ENCODE data around the gene IL17D.

Gene IL17D

GRCh38 chr13:20704459-20705069 lies 1.1 kb downstream of the IL17D start:
- no peaks in the 10 kb centered on the region for H3K27me3 ChIP-seq (replicated peaks; ENCODE audit: control insufficient read depth, insufficient read depth, low read length)
- TF ChIP-seq CTCF (IDR thresholded peaks at IDR 0.05; ENCODE audit: insufficient read depth, low read length, poor library complexity, severe bottlenecking): no peak
- H3K36me3 ChIP-seq (ENCODE audit: control insufficient read depth, insufficient read depth, low read length): no peaks in the 10 kb centered on the region
- peak; percentile 25 for DNase-seq (ENCODE audit: extremely low read depth, insufficient read length)
- H3K4me3 ChIP-seq (replicated peaks; ENCODE audit: low read depth, low read length): peak overlapping the region; percentile 33; the same call in 1 of the 2 replicates

GRCh38 chr13:20706661-20707060 lies 3.2 kb downstream of the IL17D start:
- DNase-seq (ENCODE audit: extremely low read depth, insufficient read length): no peak
- H3K4me3 ChIP-seq (replicated peaks; ENCODE audit: low read depth, low read length): no peak overlapping the region
- no peaks in the 10 kb centered on the region for H3K36me3 ChIP-seq (ENCODE audit: control insufficient read depth, insufficient read depth, low read length)
- no peaks in the 10 kb centered on the region for H3K27me3 ChIP-seq (replicated peaks; ENCODE audit: control insufficient read depth, insufficient read depth, low read length)
- no peak for TF ChIP-seq CTCF (IDR thresholded peaks at IDR 0.05; ENCODE audit: insufficient read depth, low read length, poor library complexity, severe bottlenecking)

- DNase-seq (ENCODE audit: extremely low read depth, insufficient read length): no peak
- TF ChIP-seq CTCF (IDR thresholded peaks at IDR 0.05; ENCODE audit: insufficient read depth, low read length, poor library complexity, severe bottlenecking): no peak
- H3K4me3 ChIP-seq (replicated peaks; ENCODE audit: low read depth, low read length): no peak overlapping the region
- no peaks in the 10 kb centered on the region for H3K36me3 ChIP-seq (ENCODE audit: control insufficient read depth, insufficient read depth, low read length)
- no peaks in the 10 kb centered on the region for H3K27me3 ChIP-seq (replicated peaks; ENCODE audit: control insufficient read depth, insufficient read depth, low read length)
Observed at GRCh38 chr13:20708216-20708615, 4.7 kb downstream of the IL17D start.

- H3K27me3 ChIP-seq (replicated peaks; ENCODE audit: control insufficient read depth, insufficient read depth, low read length): no peaks in the 10 kb centered on the region
- no peaks in the 10 kb centered on the region for H3K36me3 ChIP-seq (ENCODE audit: control insufficient read depth, insufficient read depth, low read length)
- no peak overlapping the region for H3K4me3 ChIP-seq (replicated peaks; ENCODE audit: low read depth, low read length)
- DNase-seq (ENCODE audit: extremely low read depth, insufficient read length): no peak
- no peak for TF ChIP-seq CTCF (IDR thresholded peaks at IDR 0.05; ENCODE audit: insufficient read depth, low read length, poor library complexity, severe bottlenecking)
Observed at GRCh38 chr13:20709369-20709768, 5.9 kb downstream of the IL17D start.

GRCh38 chr13:20709782-20710181 lies 6.3 kb downstream of the IL17D start:
- H3K4me3 ChIP-seq (replicated peaks; ENCODE audit: low read depth, low read length): no peak overlapping the region
- no peaks in the 10 kb centered on the region for H3K36me3 ChIP-seq (ENCODE audit: control insufficient read depth, insufficient read depth, low read length)
- no peaks in the 10 kb centered on the region for H3K27me3 ChIP-seq (replicated peaks; ENCODE audit: control insufficient read depth, insufficient read depth, low read length)
- DNase-seq (ENCODE audit: extremely low read depth, insufficient read length): no peak
- no peak for TF ChIP-seq CTCF (IDR thresholded peaks at IDR 0.05; ENCODE audit: insufficient read depth, low read length, poor library complexity, severe bottlenecking)

Measured in GM06990 (cell line).